Measurements from ENCODE around the gene BROX. TPM values are rescaled to one million over a fixed set of nuclear protein-coding genes. Genes with fewer than 3 reads are reported as not detected.
A peak's percentile ranks its signal among the peaks of the same experiment; 100 is the strongest.

Gene BROX
- total and polyA plus RNA-seq, 7 donors: 22.0 to 61.7 (median 38.2) TPM

DNA sequence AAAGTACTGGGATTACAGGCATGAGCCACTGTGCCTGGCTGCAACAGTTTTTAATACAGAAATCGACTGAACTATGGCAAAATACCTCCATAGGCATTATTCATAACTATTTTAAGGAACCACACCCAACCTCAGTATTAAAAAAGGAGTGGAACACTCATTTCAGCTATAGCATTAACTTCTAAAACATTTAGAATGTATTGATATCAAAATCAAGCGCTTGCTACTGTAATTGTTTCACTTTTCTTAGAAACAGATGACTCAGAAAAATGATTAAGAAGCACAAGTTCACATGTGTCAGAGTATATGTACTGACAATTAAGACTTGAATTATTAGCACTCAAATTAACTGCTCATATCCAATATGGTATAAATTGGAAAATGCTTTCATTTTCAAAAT, 15.2 kb upstream of the BROX start:
- Histone ChIP-seq H3K27me3 (no peaks in the 10 kb centered on the region), H3K27ac (no peak overlapping the region), H3K36me3 (peaks cover 0 to 41% (median 1%) of the 10 kb centered on the region in 4 donors), H3K4me3 (no peak overlapping the region), H3K4me1 (peaks cover 0 to 3% (median 0%) of the 10 kb centered on the region in 4 donors), H3K9me3 (no peaks in the 10 kb centered on the region)
- DNase-seq: no peak
- intact Hi-C loops (cut with DNase I): no loop called here
- WGBS, 2 donors: 92 to 95% methylated on average over 2 of the region's 2 CpGs
- TF ChIP-seq POLR2AphosphoS5 (IDR thresholded peaks at IDR 0.05) (no peak), CTCF (IDR thresholded peaks at IDR 0.05) (no peak), POLR2A (IDR thresholded peaks at IDR 0.05) (no peak), EP300 (IDR thresholded peaks at IDR 0.05) (no peak)

DNA sequence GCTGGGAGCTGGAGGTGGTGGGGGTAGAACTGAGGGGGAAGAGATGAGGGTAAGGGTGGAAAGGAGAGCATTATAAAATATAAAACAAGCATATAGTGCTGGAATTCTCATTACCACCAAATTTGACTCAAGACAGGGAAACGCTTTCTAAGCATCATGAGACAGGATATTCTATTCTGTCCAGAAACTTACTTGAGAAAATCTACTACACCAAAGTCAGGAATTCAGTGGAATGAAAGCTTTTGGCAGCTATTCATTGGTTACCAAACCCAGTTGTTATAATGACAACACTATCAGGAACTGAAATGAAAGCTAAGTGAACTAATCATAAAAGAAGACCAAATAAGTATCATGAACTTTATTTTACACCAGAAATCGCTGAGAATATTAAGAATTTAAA, 14.5 kb upstream of the BROX start:
- Histone ChIP-seq H3K36me3 (peaks cover 0 to 41% (median 2%) of the 10 kb centered on the region in 4 donors), H3K4me1 (peaks cover 0 to 3% (median 0%) of the 10 kb centered on the region in 4 donors), H3K4me3 (no peak overlapping the region), H3K27me3 (no peaks in the 10 kb centered on the region), H3K27ac (no peak overlapping the region), H3K9me3 (no peaks in the 10 kb centered on the region)
- no peak for DNase-seq
- TF ChIP-seq POLR2A (IDR thresholded peaks at IDR 0.05) (no peak), EP300 (IDR thresholded peaks at IDR 0.05) (no peak), CTCF (IDR thresholded peaks at IDR 0.05) (no peak), POLR2AphosphoS5 (IDR thresholded peaks at IDR 0.05) (no peak)
- 88 to 92% methylated on average over 2 of the region's 2 CpGs for WGBS, 2 donors
- intact Hi-C loops (cut with DNase I): no loop called here

GRCh38 chr1:222702210-222702609, 10.2 kb upstream of the BROX start:
- H3K36me3 ChIP-seq: peaks cover 0 to 32% (median 2%) of the 10 kb centered on the region in 4 donors
- no peak for TF ChIP-seq CTCF (IDR thresholded peaks at IDR 0.05)
- no peak for TF ChIP-seq EP300 (IDR thresholded peaks at IDR 0.05)
- peaks cover 0 to 4% (median 2%) of the 10 kb centered on the region in 4 donors for H3K4me1 ChIP-seq
- intact Hi-C loops (cut with DNase I): no loop called here
- WGBS, 2 donors: 64 to 86% methylated on average over 4 of the region's 4 CpGs
- no peaks in the 10 kb centered on the region for H3K27me3 ChIP-seq
- no peak overlapping the region for H3K27ac ChIP-seq
- H3K4me3 ChIP-seq: no peak overlapping the region
- DNase-seq: no peak
- H3K9me3 ChIP-seq: no peaks in the 10 kb centered on the region

DNA sequence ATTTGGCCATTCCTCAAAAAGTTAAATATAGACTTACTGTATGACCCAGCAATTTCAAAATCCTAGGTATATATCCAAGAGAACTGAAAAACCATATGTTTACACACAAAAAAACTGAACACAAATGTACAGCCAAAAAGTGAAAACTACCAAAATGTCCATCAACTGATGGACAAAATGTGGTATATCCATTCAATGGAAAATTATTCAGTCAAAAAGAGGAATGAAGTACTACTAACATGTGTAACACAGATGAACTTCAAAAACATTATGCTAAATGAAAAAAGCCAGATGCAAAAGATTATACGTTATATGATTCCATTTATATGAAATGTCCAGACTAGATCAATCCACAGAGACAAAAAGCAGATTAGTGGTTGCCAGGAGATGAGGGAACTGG, 8.1 kb upstream of the BROX start:
- no peak for DNase-seq
- WGBS, 2 donors: 95 to 99% methylated on average over 1 of the region's 1 CpG
- no peak for TF ChIP-seq EP300 (IDR thresholded peaks at IDR 0.05)
- TF ChIP-seq CTCF (IDR thresholded peaks at IDR 0.05): no peak
- TF ChIP-seq POLR2A (IDR thresholded peaks at IDR 0.05): no peak
- no peak for TF ChIP-seq POLR2AphosphoS5 (IDR thresholded peaks at IDR 0.05)

GRCh38 chr1:222706815-222707214, 5.5 kb upstream of the BROX start:
- TF ChIP-seq EP300 (IDR thresholded peaks at IDR 0.05): no peak
- peak in 1 of 4 experiments; percentile 8 for TF ChIP-seq CTCF (IDR thresholded peaks at IDR 0.05)
- TF ChIP-seq POLR2A (IDR thresholded peaks at IDR 0.05): no peak
- no peak for TF ChIP-seq POLR2AphosphoS5 (IDR thresholded peaks at IDR 0.05)
- intact Hi-C loops (cut with DNase I): no loop called here
- Histone ChIP-seq H3K4me3 (no peak overlapping the region), H3K4me1 (peaks cover 0 to 26% (median 17%) of the 10 kb centered on the region in 4 donors), H3K27me3 (no peaks in the 10 kb centered on the region), H3K9me3 (no peaks in the 10 kb centered on the region), H3K27ac (no peak overlapping the region), H3K36me3 (peaks cover 0 to 11% (median 2%) of the 10 kb centered on the region in 4 donors)
- 73 to 95% methylated on average over 4 of the region's 4 CpGs for WGBS, 2 donors
- DNase-seq: no peak

More for the DNA sequence above, 8.1 kb upstream of the BROX start:
- H3K4me1 ChIP-seq: peaks cover 0 to 6% (median 2%) of the 10 kb centered on the region in 4 donors
- no peak overlapping the region for H3K27ac ChIP-seq
- H3K4me3 ChIP-seq: no peak overlapping the region
- peaks cover 0 to 30% (median 2%) of the 10 kb centered on the region in 4 donors for H3K36me3 ChIP-seq
- no peaks in the 10 kb centered on the region for H3K27me3 ChIP-seq
- no peaks in the 10 kb centered on the region for H3K9me3 ChIP-seq
- intact Hi-C loops (cut with DNase I): no loop called here

Measured in sigmoid colon (tissue), 7 donors.